GM18520 (cell line): ENCODE results near the gene AP4E1.
A peak's percentile ranks its signal among the peaks of the same experiment; 100 is the strongest.
"Not testable (repeated sequence)": the region's sequence is repeated elsewhere in the genome, so short reads cannot be mapped to it uniquely, and the experiment has no call there.

Experiments
- ATAC-seq: cut with Tn5 transposase; IDR thresholded peaks from one replicate; pipeline ENCODE4 v1.9.1; 2021; ENCODE audit not compliant: unreplicated experiment

The AP4E1 gene

GRCh38 chr15:50888054-50888453, 20.4 kb upstream of the AP4E1 start:
- no peak for ATAC-seq

GRCh38 chr15:50889589-50889988, 18.9 kb upstream of the AP4E1 start:
- no peak for ATAC-seq

DNA sequence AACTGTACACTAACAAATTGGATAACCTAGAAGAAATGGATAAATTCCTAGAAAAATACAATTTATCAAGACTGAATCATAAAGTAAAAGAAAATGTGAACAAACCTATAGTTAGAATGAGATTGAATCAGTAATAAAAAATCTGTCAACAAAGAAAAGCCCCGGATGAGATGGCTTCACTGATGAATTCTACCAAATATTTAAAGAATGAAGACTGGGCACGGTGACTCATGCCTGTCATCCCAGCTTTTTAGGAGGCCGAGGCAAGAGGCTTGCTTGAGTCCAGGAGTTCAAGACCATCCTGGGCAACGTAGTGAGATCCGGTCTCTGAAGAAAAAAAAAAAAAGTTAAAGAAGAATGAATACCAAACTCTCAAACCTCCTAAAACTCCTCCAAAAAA, 17.7 kb upstream of the AP4E1 start:
- ATAC-seq = no peak

- no peak for ATAC-seq
These were observed 17.3 kb upstream of the AP4E1 start for GRCh38 chr15:50891159-50891558.

- no peak for ATAC-seq
These were observed 14.5 kb upstream of the AP4E1 start for GRCh38 chr15:50893976-50894375.

GRCh38 chr15:50901390-50901789, 7.1 kb upstream of the AP4E1 start:
- not testable (repeated sequence) for ATAC-seq

DNA sequence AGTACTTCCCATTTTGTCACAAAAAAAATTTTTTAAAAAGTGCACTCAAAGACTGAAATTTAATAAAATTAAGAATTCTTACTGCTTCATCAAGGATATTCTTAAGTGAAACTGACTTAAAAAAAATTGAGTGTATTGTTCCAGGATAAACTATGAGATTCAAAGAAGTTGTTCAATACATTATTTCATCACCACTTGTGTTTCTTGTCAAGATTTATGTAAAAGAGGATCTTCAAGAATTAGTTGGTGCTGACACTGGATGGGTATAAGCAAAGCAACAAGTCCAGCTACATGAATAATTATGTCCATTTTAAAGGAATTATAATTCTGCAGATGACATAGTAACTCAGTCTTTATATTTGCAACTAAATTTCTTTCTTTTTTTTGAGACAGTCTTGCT, 4.3 kb upstream of the AP4E1 start:
- no peak for ATAC-seq

DNA sequence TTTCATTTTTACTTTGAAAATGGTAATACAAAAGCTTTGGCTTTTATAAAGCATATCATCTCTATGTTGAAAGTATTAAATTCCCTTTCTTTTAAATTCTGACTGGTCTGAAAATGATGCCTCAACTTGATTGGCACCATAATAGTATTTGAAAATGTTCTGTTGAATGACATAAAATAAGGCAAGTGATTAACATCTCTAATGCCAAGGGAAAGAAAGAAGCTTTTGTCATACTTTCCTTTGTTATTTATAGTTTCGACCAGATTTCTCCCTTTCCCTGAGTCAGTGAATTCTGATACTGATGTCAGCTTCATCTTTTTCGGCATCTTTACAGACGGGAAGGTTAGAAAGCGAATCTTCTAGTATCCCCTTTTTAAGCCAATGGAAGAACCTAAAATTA, 3.4 kb upstream of the AP4E1 start:
- ATAC-seq = no peak

GRCh38 chr15:50906954-50907600, 1.4 kb upstream of the AP4E1 start:
- peak; percentile 61 for ATAC-seq

DNA sequence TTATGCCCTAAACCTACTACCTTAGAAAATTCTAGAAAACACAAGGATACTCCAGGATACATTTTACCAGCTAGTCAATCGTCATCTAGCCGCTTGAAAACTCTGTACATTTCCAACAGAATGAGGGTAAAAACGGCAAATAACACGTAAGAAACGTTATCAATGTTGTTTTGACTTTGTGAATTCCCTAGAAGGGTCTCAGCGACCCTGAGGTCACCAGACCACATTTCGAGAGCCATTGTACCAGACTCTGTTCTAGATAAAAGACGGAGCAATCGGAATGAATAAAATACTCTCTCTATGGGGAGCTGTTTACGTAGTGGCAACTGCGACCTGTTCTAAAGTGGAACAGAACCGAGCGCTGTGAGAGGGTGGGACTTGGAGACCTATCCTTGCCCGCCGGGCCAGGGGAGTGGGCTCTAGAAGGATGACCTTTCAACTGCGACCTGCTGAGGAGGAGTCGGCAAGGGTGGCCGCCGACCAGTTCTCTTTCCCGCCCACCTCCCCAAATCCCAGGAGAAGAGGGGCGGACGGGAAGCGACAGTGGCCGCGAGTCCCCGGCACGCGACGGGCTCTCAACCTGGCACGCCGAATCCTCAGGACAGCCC, 778 bp upstream of the AP4E1 start:
- ATAC-seq = no peak

DNA sequence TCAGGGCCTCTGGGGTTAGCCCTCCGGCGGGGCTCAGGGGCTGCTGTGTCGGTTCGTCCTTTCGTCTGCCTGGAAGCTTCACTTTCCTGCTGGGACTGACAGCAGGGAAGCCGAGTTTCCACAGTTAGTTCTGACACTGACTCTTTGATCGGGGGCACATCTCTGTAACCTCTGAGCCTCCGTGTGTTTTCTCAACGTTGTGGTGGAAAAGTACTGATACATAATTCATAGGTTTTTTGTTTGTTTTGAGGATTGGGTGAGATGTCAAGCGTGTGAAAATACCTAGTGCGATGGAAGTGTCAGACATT, 481 bp downstream of the AP4E1 start:
- ATAC-seq = no peak

DNA sequence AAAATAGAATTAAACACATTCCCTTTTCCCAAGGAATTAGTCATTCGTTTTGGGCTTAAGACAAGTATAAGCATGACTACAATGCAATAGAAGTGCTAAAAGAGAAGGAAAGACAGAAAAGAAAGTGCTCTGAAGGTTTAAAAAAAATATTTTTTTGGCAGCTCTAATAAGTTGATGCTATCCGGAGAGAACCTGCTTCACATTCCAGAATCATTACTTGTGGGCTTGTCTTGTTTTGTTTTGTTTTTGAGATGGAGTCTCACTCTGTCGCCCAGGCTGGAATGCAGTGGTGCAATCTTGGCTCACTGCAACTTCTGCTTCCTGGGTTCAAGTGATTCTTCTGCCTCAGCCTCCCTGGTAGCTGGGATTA, 1.9 kb downstream of the AP4E1 start:
- not testable (repeated sequence) for ATAC-seq

GRCh38 chr15:50911001-50911400, 2.5 kb downstream of the AP4E1 start:
- no peak for ATAC-seq

- ATAC-seq = no peak
These were observed 3.1 kb downstream of the AP4E1 start for GRCh38 chr15:50911621-50912020.

- ATAC-seq = no peak
These were observed 7.9 kb downstream of the AP4E1 start for GRCh38 chr15:50916400-50916799.

- ATAC-seq = not testable (repeated sequence)
These were observed 10.9 kb downstream of the AP4E1 start for GRCh38 chr15:50919359-50919758.

GRCh38 chr15:50925281-50925680, 16.8 kb downstream of the AP4E1 start:
- no peak for ATAC-seq

- ATAC-seq = no peak
These were observed 20.6 kb downstream of the AP4E1 start for GRCh38 chr15:50929062-50929461.

- no peak for ATAC-seq
These were observed 22.3 kb downstream of the AP4E1 start for GRCh38 chr15:50930792-50931191.

DNA sequence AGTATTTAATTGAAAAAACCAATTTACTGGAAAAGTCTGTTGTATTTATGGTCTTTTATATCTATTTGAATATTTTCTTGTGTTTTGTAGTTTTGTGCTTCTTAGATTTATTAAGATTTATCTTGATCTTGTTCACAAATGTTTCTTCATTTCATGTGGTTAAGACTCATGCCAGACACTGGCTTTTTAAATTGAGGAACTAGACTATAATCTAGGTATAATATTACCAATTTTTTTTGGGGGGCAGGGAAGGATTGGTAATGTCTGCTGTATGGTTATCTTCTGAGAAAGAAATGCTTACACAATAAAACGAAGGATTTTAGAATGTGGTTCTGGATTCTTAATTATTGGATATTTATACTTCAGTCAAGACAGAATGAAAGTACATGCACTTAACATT, 24.9 kb downstream of the AP4E1 start:
- ATAC-seq = no peak

GRCh38 chr15:50938525-50938924, 30.0 kb downstream of the AP4E1 start:
- ATAC-seq = no peak

- ATAC-seq = no peak
These were observed 31.4 kb downstream of the AP4E1 start for GRCh38 chr15:50939911-50940310.

DNA sequence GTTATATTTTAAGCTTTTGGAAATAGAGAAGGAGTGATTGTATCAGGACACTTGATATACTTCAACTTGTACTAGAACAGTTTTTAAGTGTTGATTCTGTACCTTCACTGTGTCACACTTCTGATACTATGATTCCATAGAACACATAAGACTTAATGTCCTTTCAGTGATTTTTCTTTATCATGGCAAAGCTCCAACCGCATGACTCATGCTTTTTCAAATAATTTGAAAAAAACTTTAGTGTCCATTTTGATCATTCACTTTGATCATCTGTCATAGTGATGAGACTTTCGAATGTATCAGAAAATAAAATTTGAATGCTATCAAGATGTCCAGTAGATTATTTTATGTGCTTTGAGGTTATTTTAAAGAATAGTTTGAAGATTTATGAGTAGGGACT, 32.0 kb downstream of the AP4E1 start:
- no peak for ATAC-seq
